Fibroblast of lung (primary cell): ENCODE results near the gene UBE4B.

Experiments used
- EZH2 ChIP-seq: IDR thresholded peaks from 2 replicates; pipeline ENCODE4 v1.5.1; 2012; ENCODE audit warnings: low read length, control low read depth, mild to moderate bottlenecking; ENCODE audit errors: missing control alignments
- TF ChIP-seq, protein P1 (sequence below), 2 donors: IDR thresholded peaks in 1 of 2; conservative IDR thresholded peaks in 1 of 2; 1 replicate in 1 of 2; 2 replicates in 1 of 2; pipeline ENCODE4 v1.5.1; 2011 to 2012; ENCODE audit warnings: low read length in 2 of 2, control low read depth in 1 of 2, inconsistent platforms in 1 of 2, low read depth in 1 of 2, mild to moderate bottlenecking in 1 of 2

DNA sequence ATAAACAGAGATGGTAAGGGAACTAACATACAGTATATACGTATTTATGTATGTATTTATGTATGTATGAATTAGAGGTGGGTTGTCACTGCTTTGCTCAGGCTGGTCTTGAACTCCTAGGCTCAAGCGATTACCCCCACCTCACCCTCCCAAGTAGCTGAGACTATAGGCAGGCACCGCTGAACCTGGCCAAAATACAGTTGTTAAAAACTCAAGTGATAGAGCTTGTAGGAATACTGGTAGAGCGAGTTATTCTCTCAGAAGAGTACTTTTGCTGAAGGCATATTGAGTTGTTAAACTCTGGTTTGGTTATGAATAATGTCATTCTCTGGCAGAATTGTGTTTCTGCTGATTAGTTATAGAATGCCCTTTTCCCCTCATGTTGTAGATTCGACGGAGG, 38.9 kb downstream of the UBE4B start:
- TF ChIP-seq, protein P1, sequence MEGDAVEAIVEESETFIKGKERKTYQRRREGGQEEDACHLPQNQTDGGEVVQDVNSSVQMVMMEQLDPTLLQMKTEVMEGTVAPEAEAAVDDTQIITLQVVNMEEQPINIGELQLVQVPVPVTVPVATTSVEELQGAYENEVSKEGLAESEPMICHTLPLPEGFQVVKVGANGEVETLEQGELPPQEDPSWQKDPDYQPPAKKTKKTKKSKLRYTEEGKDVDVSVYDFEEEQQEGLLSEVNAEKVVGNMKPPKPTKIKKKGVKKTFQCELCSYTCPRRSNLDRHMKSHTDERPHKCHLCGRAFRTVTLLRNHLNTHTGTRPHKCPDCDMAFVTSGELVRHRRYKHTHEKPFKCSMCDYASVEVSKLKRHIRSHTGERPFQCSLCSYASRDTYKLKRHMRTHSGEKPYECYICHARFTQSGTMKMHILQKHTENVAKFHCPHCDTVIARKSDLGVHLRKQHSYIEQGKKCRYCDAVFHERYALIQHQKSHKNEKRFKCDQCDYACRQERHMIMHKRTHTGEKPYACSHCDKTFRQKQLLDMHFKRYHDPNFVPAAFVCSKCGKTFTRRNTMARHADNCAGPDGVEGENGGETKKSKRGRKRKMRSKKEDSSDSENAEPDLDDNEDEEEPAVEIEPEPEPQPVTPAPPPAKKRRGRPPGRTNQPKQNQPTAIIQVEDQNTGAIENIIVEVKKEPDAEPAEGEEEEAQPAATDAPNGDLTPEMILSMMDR (conservative IDR thresholded peaks at IDR 0.05 in 1 of 2, IDR thresholded peaks at IDR 0.05 in 1 of 2; ENCODE audit: low read depth in 1 of 2, low read length in 2 of 2) = no peak
- TF ChIP-seq EZH2 = no peak
